HG02759 (cell line): ENCODE measurements around the gene CMSS1.

Experiments
- ATAC-seq: cut with Tn5 transposase; IDR thresholded peaks from one replicate; pipeline ENCODE4 v1.9.1; 2021; ENCODE audit warnings: mild to moderate bottlenecking, moderate library complexity; ENCODE audit not compliant: unreplicated experiment

Gene CMSS1

DNA sequence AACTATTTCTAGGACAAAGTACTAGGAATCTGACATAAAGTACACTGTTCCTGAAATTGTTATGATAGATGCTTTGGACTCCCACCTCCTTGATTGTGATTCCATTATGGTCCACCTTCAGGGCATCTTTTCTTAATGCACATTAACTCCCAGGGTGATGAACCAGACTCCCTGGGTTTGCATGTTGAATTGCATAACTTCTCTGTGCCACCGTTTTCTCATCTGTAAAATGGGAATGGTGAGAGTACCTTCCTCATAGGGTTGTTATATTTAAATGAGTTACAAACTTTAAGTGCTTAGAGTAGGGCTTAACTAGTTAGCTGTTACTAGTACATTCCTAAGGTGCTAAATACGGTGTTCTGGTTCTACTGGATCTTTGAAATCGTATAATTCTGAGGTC lies 81.9 kb downstream of the CMSS1 start:
- no peak for ATAC-seq

DNA sequence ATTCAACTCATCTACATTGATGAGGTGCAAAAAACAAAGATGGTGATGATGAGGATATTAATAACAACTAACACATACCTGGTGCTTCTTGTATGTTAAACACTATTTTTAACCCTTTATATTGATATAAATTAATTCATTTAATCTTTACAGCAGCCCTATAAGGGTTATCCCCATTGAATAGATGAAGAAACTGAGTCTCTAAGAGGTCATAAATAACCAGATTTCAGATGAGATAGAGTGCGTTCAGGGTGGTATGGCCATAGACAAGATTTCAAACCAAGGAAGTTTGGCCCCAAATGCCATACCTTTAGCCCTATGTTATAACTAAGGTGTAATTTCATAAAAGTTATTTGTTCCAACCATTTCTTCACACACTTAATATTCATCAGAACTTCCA lies 82.6 kb downstream of the CMSS1 start:
- no peak for ATAC-seq

DNA sequence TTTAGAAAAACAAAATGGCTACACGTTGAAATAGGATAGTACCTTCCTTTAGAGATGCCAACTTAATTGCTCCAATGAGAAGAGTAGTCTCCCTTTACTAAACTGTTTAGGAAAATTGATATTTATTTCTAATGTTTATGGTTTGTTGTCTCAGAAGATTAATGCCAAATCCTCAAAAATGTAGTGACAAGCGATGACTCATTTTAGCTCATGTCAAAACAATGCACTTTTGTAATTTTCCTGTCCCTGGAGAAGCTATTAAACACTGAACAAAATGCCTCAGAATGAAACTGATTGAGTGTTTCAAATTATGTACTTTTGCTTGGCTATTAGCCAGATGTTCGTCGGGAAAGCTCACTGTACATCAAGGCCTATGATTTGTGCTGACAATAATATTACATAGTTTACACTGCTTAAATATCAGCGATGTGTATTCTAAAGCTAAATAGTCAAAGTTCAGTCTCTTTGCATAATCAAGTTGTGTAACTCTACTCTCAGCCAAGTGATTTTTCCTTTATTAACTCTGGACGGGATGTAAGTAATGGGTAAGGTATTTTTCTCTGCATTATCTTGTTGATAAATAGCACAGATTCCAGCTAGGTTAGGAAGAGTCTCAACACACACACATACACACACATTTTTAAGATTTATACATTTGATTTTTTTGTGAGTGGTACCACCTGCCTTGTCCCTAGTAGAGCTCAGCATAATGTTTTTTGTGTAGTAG lies 83.7 kb downstream of the CMSS1 start:
- no peak for ATAC-seq

DNA sequence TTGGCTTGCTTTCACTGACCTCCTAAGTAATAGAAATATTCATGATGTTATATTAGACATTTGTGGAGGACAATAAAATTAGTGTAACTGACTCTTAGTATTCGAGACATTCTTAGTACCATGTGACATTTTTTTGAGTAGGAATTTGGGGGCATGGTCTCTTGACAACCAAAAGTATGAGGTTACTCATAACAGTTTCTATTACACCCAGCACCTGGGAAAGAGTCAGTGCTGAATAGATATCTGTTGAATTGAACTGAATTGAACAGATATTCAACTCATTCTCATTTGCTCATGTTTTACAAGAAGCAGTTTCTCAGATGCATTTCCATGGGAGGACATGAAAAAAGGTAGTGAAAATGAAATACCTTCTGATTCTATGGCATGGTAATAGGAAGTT lies 84.4 kb downstream of the CMSS1 start:
- ATAC-seq, result no peak

DNA sequence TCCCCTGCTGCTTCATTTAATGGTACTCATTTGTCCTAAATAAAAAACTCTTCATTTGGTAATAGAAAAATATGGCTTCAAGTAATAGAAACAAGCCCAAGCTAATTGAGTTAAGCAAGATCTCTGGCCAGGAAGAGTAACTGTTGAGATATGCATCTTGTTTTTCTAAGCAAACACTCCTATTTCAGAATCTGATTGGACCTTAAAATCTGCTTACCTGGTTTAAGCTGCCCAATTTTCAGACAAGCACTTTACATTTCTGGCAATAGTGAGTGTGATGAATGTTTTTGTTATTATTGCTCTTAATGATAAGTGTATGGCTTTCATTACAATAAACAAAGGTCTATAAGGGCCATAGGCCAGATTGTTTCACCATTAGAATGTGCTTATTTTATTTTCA lies 86.2 kb downstream of the CMSS1 start:
- ATAC-seq, result no peak

DNA sequence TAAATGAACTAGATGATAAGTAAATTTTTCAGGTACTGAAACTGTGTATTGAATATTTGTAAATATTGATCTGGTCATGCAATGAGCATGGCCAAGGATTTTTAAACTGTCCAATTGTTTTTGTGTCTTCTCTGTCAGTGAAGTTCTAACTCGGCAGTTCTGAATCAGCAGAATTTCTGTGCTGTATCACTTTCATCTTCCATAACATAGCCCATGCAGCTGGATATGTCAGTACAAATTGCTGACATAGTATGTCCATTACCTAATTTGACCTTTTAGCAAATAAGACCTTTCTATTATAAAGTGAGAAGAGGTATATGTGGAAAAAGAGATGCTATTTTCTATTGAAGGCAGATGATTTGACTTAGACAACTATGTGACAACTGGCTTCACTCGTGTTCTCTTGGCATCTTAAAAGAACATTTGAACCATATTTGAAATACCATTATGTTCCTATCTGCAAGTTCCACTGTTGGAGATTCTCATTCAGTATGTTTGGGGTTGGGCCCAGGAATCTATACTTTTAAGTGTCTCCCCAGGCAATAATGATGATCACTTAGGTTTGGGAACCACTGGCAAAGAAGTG lies 90.4 kb downstream of the CMSS1 start:
- ATAC-seq, result no peak

DNA sequence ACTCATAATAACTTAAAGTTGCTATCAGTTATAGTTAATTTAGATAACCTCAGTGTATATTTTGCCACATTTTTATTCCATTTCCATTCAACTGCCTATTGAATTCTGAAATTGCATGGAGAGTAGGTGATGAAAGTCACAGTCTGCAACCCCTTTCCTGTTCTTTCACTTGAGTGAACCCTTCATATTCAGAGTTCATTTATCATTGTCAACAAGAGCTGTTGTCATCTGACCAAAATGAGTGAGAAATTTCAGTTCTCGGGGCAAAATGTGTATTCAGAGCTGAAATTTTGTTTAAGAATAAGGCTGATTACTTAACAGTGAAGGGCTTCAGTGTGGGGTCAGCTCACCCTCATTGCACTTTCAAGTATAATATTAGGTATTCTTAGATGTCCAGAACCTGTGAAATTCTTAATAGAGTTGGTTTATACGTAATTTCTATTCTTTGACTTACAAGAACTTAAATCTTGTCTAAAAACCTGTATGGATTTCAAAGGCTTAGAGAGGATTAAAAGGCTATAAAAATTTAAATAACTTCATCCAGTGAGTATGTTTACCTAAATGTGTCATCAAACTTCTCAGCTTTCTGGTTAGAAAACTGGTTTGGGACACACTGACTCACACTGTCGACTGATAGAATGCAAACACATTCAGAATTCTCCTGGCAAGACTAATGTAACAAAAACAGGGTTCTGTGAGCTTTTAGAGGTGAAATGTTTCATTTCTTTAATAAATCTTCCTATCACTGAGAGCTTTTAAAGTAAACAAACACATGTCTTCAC lies 92.2 kb downstream of the CMSS1 start:
- ATAC-seq, result no peak

DNA sequence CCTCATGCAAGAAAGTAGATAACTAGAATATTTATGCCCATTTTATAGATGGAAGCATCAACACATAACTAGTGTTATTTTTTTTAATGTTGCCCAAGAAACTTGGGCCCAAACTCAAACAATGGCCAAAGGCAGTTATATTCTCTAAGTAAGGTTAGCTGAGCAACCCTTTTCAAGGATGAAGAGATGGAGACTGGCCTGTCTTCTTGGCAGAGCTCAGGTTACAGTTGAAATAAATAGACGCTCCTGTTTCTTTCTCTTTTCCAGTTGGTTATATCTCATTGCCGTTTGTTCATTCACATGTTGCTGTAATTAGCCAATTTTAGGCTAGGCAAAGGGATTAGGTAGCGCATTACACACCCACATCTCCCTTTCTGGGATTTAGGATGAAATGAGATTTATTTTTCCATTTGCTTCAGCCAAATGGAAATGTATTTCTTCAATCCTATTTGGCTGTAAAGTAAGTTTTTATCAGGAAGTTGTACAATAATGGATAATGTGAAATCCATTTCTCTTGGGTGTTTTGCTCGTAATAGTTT lies 93.2 kb downstream of the CMSS1 start:
- ATAC-seq, result no peak

DNA sequence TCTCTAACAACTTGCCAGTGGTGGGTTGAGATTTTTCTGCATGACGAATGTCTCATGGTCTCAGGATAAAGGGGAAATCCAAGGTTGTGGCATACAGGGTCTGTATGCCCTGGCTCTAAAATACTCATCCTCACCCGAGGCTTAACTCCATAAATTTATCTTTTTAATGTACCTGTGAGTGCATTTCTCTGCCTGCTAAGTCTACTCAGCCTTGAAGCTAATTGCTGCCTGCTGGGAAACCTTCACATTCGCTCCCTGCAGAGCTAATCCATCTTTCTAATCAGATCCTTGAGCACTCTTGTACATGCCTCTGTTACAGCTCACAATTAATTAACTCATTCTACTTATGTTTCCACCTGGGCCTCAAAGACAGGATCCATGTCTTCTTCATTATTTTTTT lies 93.8 kb downstream of the CMSS1 start:
- no peak for ATAC-seq

DNA sequence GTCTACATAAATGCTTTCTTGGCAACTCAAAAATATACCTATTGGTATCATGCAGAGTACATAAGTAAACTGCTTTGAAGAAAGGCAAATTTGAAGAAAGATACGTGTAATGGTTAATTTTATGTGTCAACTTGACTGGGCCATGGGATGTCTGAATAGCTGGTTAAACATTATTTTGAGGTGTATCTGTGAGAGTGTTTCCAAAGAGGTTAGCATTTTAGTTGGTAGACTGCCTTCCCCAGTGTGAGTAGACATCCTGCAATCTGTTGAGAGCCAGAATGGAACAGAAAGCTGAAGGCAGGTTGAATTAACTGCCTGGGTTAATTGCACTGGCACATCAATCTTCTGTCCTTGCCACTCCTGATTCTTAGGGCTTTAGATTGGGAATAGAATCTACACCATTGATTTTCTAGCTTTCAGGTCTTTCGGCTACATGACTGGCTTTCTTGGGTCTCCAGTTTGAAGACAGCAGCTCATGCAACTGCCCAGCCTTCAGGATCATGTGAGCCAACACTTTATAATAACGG lies 98.3 kb downstream of the CMSS1 start:
- ATAC-seq, result no peak

DNA sequence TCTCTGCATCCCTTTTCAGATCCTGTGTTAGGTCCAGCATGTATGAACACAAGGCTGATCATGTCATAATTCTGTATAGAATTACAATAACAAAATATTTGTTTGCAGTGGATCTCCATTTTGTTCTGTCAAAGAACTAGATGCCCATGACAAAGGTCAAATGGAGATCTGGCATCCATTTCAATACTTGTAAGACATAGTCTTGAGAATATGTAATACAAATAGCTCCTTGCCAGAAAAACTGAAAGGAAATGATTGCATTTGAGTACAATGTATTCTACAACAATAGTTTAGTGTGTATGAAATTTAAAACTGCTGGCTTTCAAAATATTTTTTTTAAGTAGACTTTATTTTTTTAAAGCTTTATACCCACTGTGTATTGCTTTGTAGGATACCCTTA lies 101.1 kb downstream of the CMSS1 start:
- no peak for ATAC-seq

DNA sequence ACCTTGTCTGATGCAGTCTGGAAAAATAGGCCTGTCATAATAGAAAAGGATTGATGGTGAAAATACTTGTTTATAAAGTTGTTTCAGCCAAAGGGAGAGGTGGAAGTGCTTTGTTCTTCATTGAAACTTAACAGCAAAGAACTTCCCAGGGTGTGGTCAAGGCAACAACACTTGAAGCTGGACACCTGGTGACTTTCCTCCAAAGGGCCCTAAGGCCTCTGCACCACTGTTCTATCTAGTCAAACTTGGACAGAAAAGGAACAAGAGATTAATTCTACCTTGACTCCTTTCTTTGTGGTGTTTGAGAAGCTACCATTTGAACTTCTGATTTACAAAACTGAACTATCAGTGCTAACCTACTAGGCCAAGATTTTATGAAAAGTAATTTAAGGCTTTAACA lies 102.0 kb downstream of the CMSS1 start:
- ATAC-seq, result no peak

DNA sequence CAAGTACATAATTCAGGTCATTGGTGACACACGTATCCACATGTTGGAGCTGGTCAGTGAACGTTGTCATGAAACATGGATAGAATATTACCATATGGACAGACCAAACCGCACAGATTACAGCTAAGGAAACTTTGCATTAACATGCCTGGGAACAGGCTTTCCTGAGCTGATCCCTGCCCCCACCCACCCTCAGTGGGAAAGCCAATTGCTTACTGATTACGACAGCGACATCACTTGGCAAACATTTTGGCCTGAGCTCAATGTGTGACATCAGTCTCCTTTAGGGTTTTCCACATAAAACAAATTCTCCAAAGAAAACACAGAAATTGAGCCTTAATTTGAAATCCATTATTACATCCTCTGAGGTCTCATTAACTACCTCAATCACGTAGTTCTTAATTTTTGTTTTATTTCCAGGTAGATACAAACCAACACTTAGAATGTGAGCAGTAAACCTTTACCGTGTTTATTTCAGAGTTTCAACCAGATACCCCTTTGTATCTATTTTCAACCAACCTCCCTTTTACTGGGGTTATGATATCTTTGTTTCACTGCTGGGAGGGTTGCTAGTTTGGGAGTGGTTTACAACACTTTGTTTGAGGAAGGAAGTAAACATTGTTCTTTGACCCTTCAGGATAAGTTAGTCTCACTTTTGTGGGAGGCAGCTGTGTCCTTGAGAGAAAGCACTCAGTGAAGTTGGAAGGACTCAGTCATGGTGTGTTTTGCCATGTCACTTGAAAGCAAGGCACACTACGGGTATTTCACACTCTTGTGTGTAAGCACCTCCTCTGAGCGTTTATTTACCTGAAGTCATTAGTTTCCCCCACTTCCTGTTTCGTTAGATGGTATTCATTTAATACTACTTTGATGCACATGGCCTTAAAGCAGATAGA lies 103.1 kb downstream of the CMSS1 start:
- ATAC-seq, result no peak

DNA sequence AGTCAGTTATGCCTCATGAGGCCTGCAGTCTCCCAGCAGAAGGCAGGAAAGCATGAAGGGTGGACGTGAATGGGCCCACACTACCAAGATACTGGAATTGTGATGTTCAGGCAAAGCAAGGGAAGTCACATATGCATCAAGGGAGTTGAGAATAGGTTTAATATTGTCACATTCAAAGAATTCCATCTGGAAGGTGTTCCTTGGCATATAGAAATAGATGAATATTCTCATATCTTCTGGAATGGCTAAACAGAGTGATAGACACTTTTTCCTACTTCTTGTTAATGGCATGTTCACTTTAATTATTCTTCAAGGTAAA lies 103.7 kb downstream of the CMSS1 start:
- no peak for ATAC-seq

DNA sequence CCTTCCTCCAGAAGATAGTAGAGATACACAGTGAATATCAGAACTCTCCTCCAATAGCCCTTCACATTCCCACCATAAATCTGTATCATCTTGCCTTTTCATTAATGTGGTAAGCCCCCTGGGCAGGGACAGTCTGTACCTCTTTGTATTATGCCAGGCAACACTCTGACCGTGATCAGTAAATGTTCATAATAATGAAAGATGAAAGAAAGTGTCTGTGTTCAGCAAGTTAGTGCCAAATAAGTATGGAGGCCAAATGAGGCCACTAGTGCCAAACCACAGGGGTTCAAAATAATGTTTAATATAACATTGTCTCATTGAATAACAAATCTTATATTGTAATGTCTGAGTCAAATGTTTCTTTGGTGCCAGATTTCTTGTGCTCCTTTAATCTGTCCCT lies 104.3 kb downstream of the CMSS1 start:
- no peak for ATAC-seq

DNA sequence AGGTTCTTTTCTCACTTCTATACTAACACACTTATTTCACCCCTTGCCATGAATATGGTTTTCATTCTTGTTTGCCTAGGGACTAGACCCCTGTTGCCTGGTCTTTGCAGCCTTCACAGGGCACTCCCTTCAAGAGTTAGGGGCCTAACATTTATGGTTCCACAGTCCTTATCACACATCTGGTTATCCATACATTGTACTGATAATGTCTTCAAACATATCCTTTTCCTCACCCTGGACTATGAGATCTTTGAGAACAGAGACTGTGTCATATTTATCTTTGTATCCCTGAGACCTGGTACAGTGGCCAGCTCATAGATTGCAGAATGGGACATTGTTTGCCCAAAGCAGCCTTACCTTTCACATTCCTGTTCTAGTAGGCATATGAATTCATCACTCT lies 106.2 kb downstream of the CMSS1 start:
- no peak for ATAC-seq

DNA sequence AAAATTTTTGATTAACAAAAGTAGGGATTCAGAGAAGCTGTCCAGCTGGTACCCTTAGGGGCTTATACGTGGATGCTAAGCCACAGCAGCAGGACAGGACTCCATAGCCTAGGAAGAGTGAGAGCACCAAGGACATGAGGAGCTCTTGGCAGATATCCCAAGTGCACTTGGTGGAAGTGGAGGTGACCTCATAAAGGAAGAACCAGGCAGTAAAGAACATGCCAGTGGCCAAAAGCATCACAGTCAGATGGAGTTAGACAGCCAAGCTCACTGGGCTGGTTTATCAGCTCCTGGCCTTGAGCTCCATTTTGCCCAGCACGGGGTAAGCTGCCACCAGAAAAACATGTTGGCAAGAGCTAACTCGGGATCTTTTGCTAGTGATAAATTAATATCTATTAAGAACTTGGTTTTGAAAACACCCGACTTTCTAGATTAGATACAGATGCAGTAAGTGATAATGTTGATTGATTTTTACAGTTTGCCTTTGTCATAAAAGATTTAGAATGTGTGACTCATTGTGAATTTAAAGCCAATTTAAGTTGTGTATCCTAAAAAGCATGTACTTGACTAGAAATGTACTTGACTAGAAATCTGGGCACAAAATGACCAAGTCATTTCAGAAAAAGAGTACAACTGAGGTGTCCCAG lies 108.0 kb downstream of the CMSS1 start:
- no peak for ATAC-seq

DNA sequence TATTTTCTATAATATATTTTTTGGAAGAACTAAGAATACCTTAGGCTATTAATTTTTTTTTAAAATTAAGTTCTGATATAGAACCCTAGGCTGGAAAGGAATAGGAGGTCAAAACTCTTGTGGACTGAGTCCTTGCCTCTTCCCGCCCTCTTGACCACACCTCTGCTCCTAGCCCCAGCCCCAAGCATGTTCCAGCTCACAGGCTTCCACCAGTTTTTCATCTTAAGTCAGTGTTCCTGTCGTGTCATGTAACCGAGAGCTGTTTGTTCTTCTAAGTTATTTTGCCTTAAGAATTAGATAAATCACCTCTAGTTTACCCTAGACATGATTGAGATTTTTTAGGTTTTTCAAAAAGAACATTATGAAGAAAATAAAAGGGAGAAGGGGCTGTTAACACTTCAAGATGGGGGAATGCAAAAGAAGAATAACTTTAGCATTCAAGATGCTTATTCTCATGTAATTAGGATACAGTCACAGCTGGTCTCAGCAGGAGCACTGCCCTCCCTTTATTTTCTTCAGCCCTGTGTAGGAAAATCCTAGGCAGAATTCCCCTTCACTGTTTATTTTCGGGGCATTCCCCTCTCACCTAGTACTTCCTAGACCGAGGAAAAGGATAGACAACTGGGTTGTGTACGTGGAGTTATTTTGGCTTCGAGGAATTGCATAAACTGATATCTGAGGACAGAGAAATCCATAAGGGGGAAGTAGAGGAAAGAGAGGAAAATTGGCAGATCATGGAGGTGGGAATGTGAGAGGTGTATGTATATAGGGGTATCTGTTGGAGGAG lies 110.2 kb downstream of the CMSS1 start:
- no peak for ATAC-seq
